ENCODE measurements around the gene DENND1C.
"Not testable (repeated sequence)": the region's sequence is repeated elsewhere in the genome, so short reads cannot be mapped to it uniquely, and the experiment has no call there.

Gene DENND1C

GRCh38 chr19:6451583-6452222 is 29.9 kb downstream of the DENND1C start:
- no peak for DNase-seq

- DNase-seq = no peak
Measured at GRCh38 chr19:6450166-6450565, 31.4 kb downstream of the DENND1C start.

GRCh38 chr19:6448045-6448444 is 33.5 kb downstream of the DENND1C start:
- no peak for DNase-seq

- DNase-seq = no peak
Measured at GRCh38 chr19:6446452-6446851, 35.1 kb downstream of the DENND1C start.

- DNase-seq = no peak
Measured at GRCh38 chr19:6443986-6444385, 37.6 kb downstream of the DENND1C start.

- no peak for DNase-seq
Measured at GRCh38 chr19:6442087-6442688, 39.4 kb downstream of the DENND1C start.

- no peak for DNase-seq
Measured at GRCh38 chr19:6440905-6441304, 40.7 kb downstream of the DENND1C start.

GRCh38 chr19:6439743-6440142 is 41.8 kb downstream of the DENND1C start:
- DNase-seq = no peak

- DNase-seq = no peak
Measured at GRCh38 chr19:6433663-6434062, 47.9 kb downstream of the DENND1C start, which contains the start of gene SLC25A41. SLC25A41 (minus strand) TSS chr19:6433763; CDS start chr19:6433693, 70 bp downstream.

GRCh38 chr19:6433165-6433564 is 48.4 kb downstream of the DENND1C start:
- DNase-seq = no peak

GRCh38 chr19:6431891-6432290 is 49.7 kb downstream of the DENND1C start:
- no peak for DNase-seq

- DNase-seq = no peak
Measured at GRCh38 chr19:6429419-6430221, 52.0 kb downstream of the DENND1C start.

GRCh38 chr19:6428692-6429418 is 52.7 kb downstream of the DENND1C start:
- DNase-seq = not testable (repeated sequence)

GRCh38 chr19:6427131-6427530 is 54.5 kb downstream of the DENND1C start:
- DNase-seq = no peak

- DNase-seq = no peak
Measured at GRCh38 chr19:6425732-6426620, 55.6 kb downstream of the DENND1C start.

- peak; percentile 100 for DNase-seq
Measured at GRCh38 chr19:6424939-6425731, 56.5 kb downstream of the DENND1C start.

- peak; percentile 13 for DNase-seq
Measured at GRCh38 chr19:6424195-6424938, 57.2 kb downstream of the DENND1C start, which contains the start of gene KHSRP. KHSRP (minus strand) TSS chr19:6424811; CDS start chr19:6424701, 110 bp downstream.

GRCh38 chr19:6423499-6424194 is 57.9 kb downstream of the DENND1C start:
- DNase-seq = peak; percentile 70
